HepG2 (cell line): ENCODE measurements around the gene GLG1. TPM values are rescaled to one million over a fixed set of nuclear protein-coding genes. Genes with fewer than 3 reads are reported as not detected.

Experiments used
- ATAC-seq: fragments of 200-7000 bp; cut with Tn5 transposase; 3 replicates; pipeline ENCODE4 v1.9.1; 2020; ENCODE audit warnings: mild to moderate bottlenecking, moderate library complexity
- BruUV-seq: library from RNA; stranded (reverse); fragments of 400-500 nt; replicated peaks from 2 replicates; lab custom pipeline; 2021; lab: Mats Ljungman, UMichigan
- CTCF ChIA-PET: fragments of 300-600 bp; formaldehyde crosslinking; extraction: SDS; loops from one replicate; lab custom pipeline; 2021; ENCODE audit warnings: low total read pairs, inconsistent platforms, low intra/inter-chr PET ratio; lab: Yijun Ruan, JAX
- POLR2A ChIA-PET: fragments of 350-600 bp; sonication (Branson Sonifier 250); formaldehyde crosslinking; loops from one replicate; lab custom pipeline; 2020; ENCODE audit warnings: antibody characterized with exemption, inconsistent platforms; lab: Yijun Ruan, JAX
- DNase-seq: peaks from one replicate; pipeline ENCODE4 v3.0.0-alpha.2; 2015; ENCODE audit warnings: low spot score
- FAIRE-seq: peaks from 3 replicates; lab custom pipeline; 2011; peaks lifted over from hg19 to GRCh38; lab: Jason Lieb, UNC
- H2AFZ ChIP-seq: one replicate; pipeline ENCODE4 v1.6.1; 2011; ENCODE audit warnings: low read length, inconsistent platforms
- H3K27ac ChIP-seq: fragments of 300-600 bp; 3 replicates; pipeline ENCODE4 v1.8.0; 2011; ENCODE audit warnings: mixed run types, mild to moderate bottlenecking, mixed read lengths, low read length, inconsistent platforms; ENCODE audit not compliant: insufficient read depth; ENCODE audit errors: extremely low read length
- H3K27me3 ChIP-seq, 2 experiments: fragments of 200-600 bp in 1 of 2; 2 replicates in 1 of 2; 3 replicates in 1 of 2; pipeline versions ENCODE4 v1.6.0 to v1.8.0; 2011; ENCODE audit warnings: low read length in 2 of 2, mild to moderate bottlenecking in 2 of 2, moderate library complexity in 2 of 2, inconsistent platforms in 1 of 2; ENCODE audit not compliant: insufficient read depth in 2 of 2, control insufficient read depth in 1 of 2
- H3K36me3 ChIP-seq, 2 experiments: fragments of 200-600 bp in 1 of 2; replicated peaks in 1 of 2; 2 replicates in 1 of 2; 3 replicates in 1 of 2; pipeline versions ENCODE4 v1.5.1 to v1.8.0; 2011; ENCODE audit warnings: low read length in 2 of 2, inconsistent platforms in 1 of 2; ENCODE audit not compliant: insufficient read depth in 2 of 2, control insufficient read depth in 1 of 2
- H3K4me1 ChIP-seq: 2 replicates; pipeline ENCODE4 v1.5.1; 2012; ENCODE audit warnings: low read length, inconsistent platforms; ENCODE audit not compliant: insufficient read depth
- H3K4me2 ChIP-seq: 2 replicates; pipeline ENCODE4 v1.6.0; 2011; ENCODE audit warnings: low read depth, low read length, inconsistent platforms
- H3K4me3 ChIP-seq, 3 experiments: fragments of 200-600 bp in 1 of 3; sonication (generic), shearing (Covaris generic) in 1 of 3; replicated peaks in 1 of 3; 2 replicates each; pipeline ENCODE4 v1.5.1; 2011 to 2016; ENCODE audit warnings: low read length in 3 of 3, inconsistent platforms in 2 of 3, low read depth in 2 of 3, mild to moderate bottlenecking in 2 of 3, control low read depth in 1 of 3, mixed read lengths in 1 of 3; ENCODE audit not compliant: insufficient read depth in 1 of 3
- H3K79me2 ChIP-seq: one replicate; pipeline ENCODE4 v1.6.1; 2011; ENCODE audit warnings: low read length, inconsistent platforms; ENCODE audit not compliant: insufficient read depth
- H3K9ac ChIP-seq: 2 replicates; pipeline ENCODE4 v1.6.0; 2011; ENCODE audit warnings: mild to moderate bottlenecking, low read depth, low read length, inconsistent platforms; ENCODE audit not compliant: insufficient read depth
- H3K9me3 ChIP-seq: 2 replicates; pipeline ENCODE4 v1.5.1; 2012; ENCODE audit warnings: mild to moderate bottlenecking, low read length
- H4K20me1 ChIP-seq: 2 replicates; pipeline ENCODE4 v1.6.0; 2011; ENCODE audit warnings: inconsistent platforms, mild to moderate bottlenecking, low read length, moderate library complexity; ENCODE audit not compliant: insufficient read depth
- AHR ChIP-seq: IDR thresholded peaks from 2 replicates; pipeline ENCODE4 v1.6.1; 2018; ENCODE audit warnings: missing genetic modification reagents, missing compliant biosample characterization
- CENPX ChIP-seq: sonication (generic); formaldehyde crosslinking; IDR thresholded peaks from 2 replicates; pipeline ENCODE4 v1.9.0; 2021; ENCODE audit warnings: mild to moderate bottlenecking, missing genetic modification reagents, moderate library complexity
- CREM ChIP-seq, 2 experiments: sonication (generic) in 1 of 2; formaldehyde crosslinking in 1 of 2; IDR thresholded peaks; 2 replicates each; pipeline versions ENCODE4 v1.4.0 to v1.6.1; 2016 to 2020; ENCODE audit warnings: antibody characterized with exemption in 1 of 2, mild to moderate bottlenecking in 1 of 2, missing genetic modification reagents in 1 of 2
- GMEB2 ChIP-seq: IDR thresholded peaks from 2 replicates; pipeline ENCODE4 v1.6.1; 2016; ENCODE audit warnings: missing biosample characterization, missing genetic modification reagents, low read depth
- JARID2 ChIP-seq: sonication (generic); formaldehyde crosslinking; IDR thresholded peaks from 2 replicates; pipeline ENCODE4 v1.8.1; 2023; ENCODE audit warnings: missing genetic modification reagents, inconsistent platforms; ENCODE audit not compliant: insufficient replicate concordance
- KLF11 ChIP-seq: IDR thresholded peaks from 2 replicates; pipeline ENCODE4 v1.6.1; 2016; ENCODE audit warnings: missing compliant biosample characterization
- LBX2 ChIP-seq: sonication (generic); formaldehyde crosslinking; IDR thresholded peaks from 2 replicates; pipeline ENCODE4 v1.5.0; 2020; ENCODE audit warnings: missing genetic modification reagents, mild to moderate bottlenecking, borderline replicate concordance
- NFKBIZ ChIP-seq: IDR thresholded peaks from 2 replicates; pipeline ENCODE4 v1.6.1; 2018; ENCODE audit warnings: missing genetic modification reagents, missing compliant biosample characterization
- ONECUT2 ChIP-seq: sonication (generic); formaldehyde crosslinking; IDR thresholded peaks from 2 replicates; pipeline ENCODE4 v1.4.0; 2020; ENCODE audit warnings: missing genetic modification reagents
- SNAPC2 ChIP-seq: sonication (generic); formaldehyde crosslinking; IDR thresholded peaks from 2 replicates; pipeline ENCODE4 v1.8.1; 2022; ENCODE audit warnings: mild to moderate bottlenecking, missing genetic modification reagents
- SOX6 ChIP-seq, 2 experiments: fragments of 450-650 bp in 1 of 2; sonication (generic) in 1 of 2; formaldehyde crosslinking in 1 of 2; IDR thresholded peaks; 2 replicates each; pipeline versions ENCODE4 v1.4.0 to v1.6.1; 2017 to 2020; ENCODE audit warnings: antibody characterized with exemption in 1 of 2, mild to moderate bottlenecking in 1 of 2, missing genetic modification reagents in 1 of 2
- SP4 ChIP-seq: sonication (generic); formaldehyde crosslinking; IDR thresholded peaks from 2 replicates; pipeline ENCODE4 v1.8.1; 2023; ENCODE audit warnings: mild to moderate bottlenecking, missing genetic modification reagents
- TFAP4 ChIP-seq: sonication (generic); IDR thresholded peaks from 2 replicates; pipeline ENCODE4 v1.6.1; 2016; ENCODE audit warnings: low read depth, borderline replicate concordance
- U2AF1 ChIP-seq: fragments of 200-400 bp; formaldehyde crosslinking; optimal IDR thresholded peaks from 2 replicates; pipeline ENCODE3; 2017; ENCODE audit warnings: mild to moderate bottlenecking, low read depth, low read length
- ZSCAN25 ChIP-seq: sonication (generic); formaldehyde crosslinking; IDR thresholded peaks from 2 replicates; pipeline ENCODE4 v1.8.0; 2022; ENCODE audit warnings: mild to moderate bottlenecking, missing genetic modification reagents
- WGBS: methylation state at CpG from one replicate; pipeline ENCODE4 v1.1.6; 2017; ENCODE audit warnings: low lambda C conversion rate; 5-methylcytosine and 5-hydroxymethylcytosine counted together
- in situ Hi-C: cut with HindIII; loops from 2 replicates; pipeline ENCODE4 v1.10.0; 2017; ENCODE audit warnings: low pct_unique_long_range_greater_than_20kb; ENCODE audit not compliant: extremely low pct_ligation_motif_present
- intact Hi-C: fragments of 100-400 bp; cut with micrococcal nuclease; formaldehyde crosslinking; loops from one replicate; pipeline ENCODE4 v1.10.0; 2022; ENCODE audit not compliant: unreplicated experiment
- polyA plus RNA-seq, 8 experiments: library from polyadenylated mRNA; depleted of rRNA in 3 of 8; stranded (reverse) in 7 of 8; unstranded in 1 of 8; fragments of >200 nt; fragmentation: Illumina TruSeq in 4 of 8; extraction: Trizol in 4 of 8; gene quantifications; 2 replicates each; pipeline versions ENCODE4 v1.2.1 to v1.2.3, GENCODE V29; 2011 to 2016; ENCODE audit warnings: low read depth in 4 of 8, missing spikeins in 1 of 8, mixed read lengths in 1 of 8; ENCODE audit not compliant: insufficient read depth in 1 of 8
- total RNA-seq, 5 experiments: library from RNA; depleted of rRNA; stranded (reverse); fragments of >200 nt; fragmentation: Illumina TruSeq; extraction: Trizol; gene quantifications; 2 replicates each; pipeline ENCODE4 v1.2.3, GENCODE V29; 2016; ENCODE audit warnings: low read depth in 1 of 5
- TF ChIP-seq, protein P1 (sequence below): sonication (generic); formaldehyde crosslinking; IDR thresholded peaks from 2 replicates; pipeline ENCODE4 v1.5.0; 2020; ENCODE audit warnings: mild to moderate bottlenecking, low read depth, missing genetic modification reagents, borderline replicate concordance
- TF ChIP-seq, protein P2 (sequence below): sonication (generic); formaldehyde crosslinking; IDR thresholded peaks from 2 replicates; pipeline ENCODE4 v1.5.0; 2020; ENCODE audit warnings: missing genetic modification reagents
- TF ChIP-seq, protein P3 (sequence below): sonication (generic); formaldehyde crosslinking; IDR thresholded peaks from 2 replicates; pipeline ENCODE4; 2020; ENCODE audit warnings: missing genetic modification reagents, mild to moderate bottlenecking, borderline replicate concordance

Gene GLG1
- total and polyA plus RNA-seq, 2 of the 13 experiments (the other 11 are each of a cell fraction or from before 2014, with no cell fraction given): 87.7 to 141 TPM

- in situ Hi-C loops (no loop called here), intact Hi-C loops (loop anchor here (5.0 to 10.0 kb wide), 2 partner anchors 128 to 145 kb away; partner anchors contain the start of gene GLG1)
- no peak overlapping the region for H3K4me2 ChIP-seq
- TF ChIP-seq NFKBIZ (CRISPR knock-in tag): no peak
- TF ChIP-seq SP4 (CRISPR knock-in tag): no peak
- TF ChIP-seq, protein P1, sequence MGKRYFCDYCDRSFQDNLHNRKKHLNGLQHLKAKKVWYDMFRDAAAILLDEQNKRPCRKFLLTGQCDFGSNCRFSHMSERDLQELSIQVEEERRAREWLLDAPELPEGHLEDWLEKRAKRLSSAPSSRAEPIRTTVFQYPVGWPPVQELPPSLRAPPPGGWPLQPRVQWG (CRISPR knock-in tag): no peak
- no peak for TF ChIP-seq CREM (IDR thresholded peaks at IDR 0.05)
- no peak for TF ChIP-seq CREM (CRISPR knock-in tag; IDR thresholded peaks at IDR 0.05)
- TF ChIP-seq ONECUT2 (CRISPR knock-in tag): no peak
- TF ChIP-seq U2AF1: no peak
- no peak for TF ChIP-seq SOX6 (IDR thresholded peaks at IDR 0.05)
- peak; percentile 39; the same call in 1 of the 2 replicates for TF ChIP-seq SOX6 (CRISPR knock-in tag; IDR thresholded peaks at IDR 0.05)
- no peak for TF ChIP-seq TFAP4
- TF ChIP-seq CENPX (CRISPR knock-in tag): no peak
- TF ChIP-seq, protein P2, sequence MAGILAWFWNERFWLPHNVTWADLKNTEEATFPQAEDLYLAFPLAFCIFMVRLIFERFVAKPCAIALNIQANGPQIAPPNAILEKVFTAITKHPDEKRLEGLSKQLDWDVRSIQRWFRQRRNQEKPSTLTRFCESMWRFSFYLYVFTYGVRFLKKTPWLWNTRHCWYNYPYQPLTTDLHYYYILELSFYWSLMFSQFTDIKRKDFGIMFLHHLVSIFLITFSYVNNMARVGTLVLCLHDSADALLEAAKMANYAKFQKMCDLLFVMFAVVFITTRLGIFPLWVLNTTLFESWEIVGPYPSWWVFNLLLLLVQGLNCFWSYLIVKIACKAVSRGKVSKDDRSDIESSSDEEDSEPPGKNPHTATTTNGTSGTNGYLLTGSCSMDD: no peak
- TF ChIP-seq ZSCAN25: no peak
- TF ChIP-seq GMEB2 (CRISPR knock-in tag): no peak
- no peak for TF ChIP-seq SNAPC2 (CRISPR knock-in tag)
- no peak for TF ChIP-seq JARID2 (CRISPR knock-in tag)
- no peak for TF ChIP-seq LBX2
- no peak for TF ChIP-seq AHR (CRISPR knock-in tag)
- TF ChIP-seq, protein P3, sequence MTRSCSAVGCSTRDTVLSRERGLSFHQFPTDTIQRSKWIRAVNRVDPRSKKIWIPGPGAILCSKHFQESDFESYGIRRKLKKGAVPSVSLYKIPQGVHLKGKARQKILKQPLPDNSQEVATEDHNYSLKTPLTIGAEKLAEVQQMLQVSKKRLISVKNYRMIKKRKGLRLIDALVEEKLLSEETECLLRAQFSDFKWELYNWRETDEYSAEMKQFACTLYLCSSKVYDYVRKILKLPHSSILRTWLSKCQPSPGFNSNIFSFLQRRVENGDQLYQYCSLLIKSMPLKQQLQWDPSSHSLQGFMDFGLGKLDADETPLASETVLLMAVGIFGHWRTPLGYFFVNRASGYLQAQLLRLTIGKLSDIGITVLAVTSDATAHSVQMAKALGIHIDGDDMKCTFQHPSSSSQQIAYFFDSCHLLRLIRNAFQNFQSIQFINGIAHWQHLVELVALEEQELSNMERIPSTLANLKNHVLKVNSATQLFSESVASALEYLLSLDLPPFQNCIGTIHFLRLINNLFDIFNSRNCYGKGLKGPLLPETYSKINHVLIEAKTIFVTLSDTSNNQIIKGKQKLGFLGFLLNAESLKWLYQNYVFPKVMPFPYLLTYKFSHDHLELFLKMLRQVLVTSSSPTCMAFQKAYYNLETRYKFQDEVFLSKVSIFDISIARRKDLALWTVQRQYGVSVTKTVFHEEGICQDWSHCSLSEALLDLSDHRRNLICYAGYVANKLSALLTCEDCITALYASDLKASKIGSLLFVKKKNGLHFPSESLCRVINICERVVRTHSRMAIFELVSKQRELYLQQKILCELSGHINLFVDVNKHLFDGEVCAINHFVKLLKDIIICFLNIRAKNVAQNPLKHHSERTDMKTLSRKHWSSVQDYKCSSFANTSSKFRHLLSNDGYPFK (CRISPR knock-in tag): no peak
- no peak for TF ChIP-seq KLF11 (CRISPR knock-in tag)
Observed at GRCh38 chr16:74477226-74477625, 129.7 kb downstream of the GLG1 start.

More at GRCh38 chr16:74477226-74477625, 129.7 kb downstream of the GLG1 start:
- H3K9ac ChIP-seq: no peak overlapping the region
- H3K4me1 ChIP-seq: peaks cover 13% of the 10 kb centered on the region
- ATAC-seq: peak; percentile 77
- H4K20me1 ChIP-seq: no peaks in the 10 kb centered on the region
- no peak overlapping the region for H2AFZ ChIP-seq
- BruUV-seq: no TSS peak
- peak; percentile 48 for DNase-seq
- H3K79me2 ChIP-seq: no peaks in the 10 kb centered on the region
- no peaks in the 10 kb centered on the region for H3K27me3 ChIP-seq
- H3K36me3 ChIP-seq: peaks cover 34 to 78% of the 10 kb centered on the region in 2 experiments
- FAIRE-seq: no peak
- no peak overlapping the region for H3K4me3 ChIP-seq
- no peak overlapping the region for H3K27ac ChIP-seq
- WGBS: 46% methylated on average over 4 of the region's 4 CpGs
- CTCF ChIA-PET: no interaction called here
- H3K9me3 ChIP-seq: no peaks in the 10 kb centered on the region
- POLR2A ChIA-PET: interaction anchor here (0.8 kb wide), 1 partner anchor 190 kb away, joined by 3 read pairs; the partner anchor contains the start of gene RFWD3
